K562 (cell line): ENCODE measurements around the gene MYEF2. TPM values are rescaled to one million over a fixed set of nuclear protein-coding genes. Genes with fewer than 3 reads are reported as not detected.

Experiments
- ATAC-seq: fragments of 200-7000 bp; cut with Tn5 transposase; 3 replicates; pipeline ENCODE4 v1.9.1; 2020; ENCODE audit warnings: moderate library complexity
- BruUV-seq: library from RNA; stranded (reverse); fragments of 400-500 nt; replicated peaks from 2 replicates; lab custom pipeline; 2021; lab: Mats Ljungman, UMichigan
- CTCF ChIA-PET: fragments of 300-600 bp; formaldehyde crosslinking; extraction: SDS; loops from one replicate; lab custom pipeline; 2021; ENCODE audit warnings: low intra/inter-chr PET ratio; lab: Yijun Ruan, JAX
- POLR2A ChIA-PET: fragments of 300-600, 350-650 bp; sonication (Branson Sonifier 250); formaldehyde crosslinking; extraction: SDS; loops from one replicate; lab custom pipeline; 2021; ENCODE audit warnings: antibody characterized with exemption, inconsistent platforms; lab: Yijun Ruan, JAX
- DNase-seq, 4 experiments: peaks; one replicate each; pipeline versions ENCODE4 v3.0.0 to v3.0.0-alpha.2; 2011 to 2018; ENCODE audit warnings: low spot score in 3 of 4, mixed read lengths in 3 of 4; ENCODE audit errors: extremely low read depth in 1 of 4
- FAIRE-seq: peaks from 2 replicates; lab custom pipeline; 2011; peaks lifted over from hg19 to GRCh38; lab: Jason Lieb, UNC
- H2AFZ ChIP-seq: 2 replicates; pipeline ENCODE4 v1.6.0; 2011; ENCODE audit warnings: low read depth, low read length, control low read depth, inconsistent platforms
- H3K27ac ChIP-seq: fragments of 200-600 bp; 3 replicates; pipeline ENCODE4 v1.8.0; 2011; ENCODE audit warnings: low read depth, mild to moderate bottlenecking, control low read depth, inconsistent platforms, low read length, moderate library complexity, mixed read lengths; ENCODE audit errors: extremely low read depth
- H3K27me3 ChIP-seq, 2 experiments: fragments of 300-600 bp in 1 of 2; 2 replicates in 1 of 2; 3 replicates in 1 of 2; pipeline versions ENCODE4 v1.6.0 to v1.8.0; 2011; ENCODE audit warnings: inconsistent platforms in 2 of 2, low read length in 2 of 2, mild to moderate bottlenecking in 1 of 2, mixed read lengths in 1 of 2, moderate library complexity in 1 of 2; ENCODE audit not compliant: control insufficient read depth in 2 of 2, insufficient read depth in 2 of 2
- H3K36me3 ChIP-seq: fragments of 300-600 bp; 3 replicates; pipeline ENCODE4 v1.8.0; 2011; ENCODE audit warnings: mild to moderate bottlenecking, low read length, inconsistent platforms; ENCODE audit not compliant: control insufficient read depth, insufficient read depth
- H3K4me1 ChIP-seq, 2 experiments: fragments of 200-600 bp in 1 of 2; replicated peaks in 1 of 2; 2 replicates in 1 of 2; 3 replicates in 1 of 2; pipeline versions ENCODE4 v1.5.1 to v1.8.0; 2011; ENCODE audit warnings: inconsistent platforms in 2 of 2, low read length in 2 of 2, mild to moderate bottlenecking in 1 of 2, mixed read lengths in 1 of 2, moderate library complexity in 1 of 2; ENCODE audit not compliant: control insufficient read depth in 2 of 2, insufficient read depth in 2 of 2
- H3K4me2 ChIP-seq: 2 replicates; pipeline ENCODE4 v1.6.1; 2011; ENCODE audit warnings: low read length, control low read depth, inconsistent platforms, mixed read lengths; ENCODE audit not compliant: insufficient read depth
- H3K4me3 ChIP-seq: fragments of 200-600 bp; sonication (generic), shearing (Covaris generic); 2 replicates; pipeline ENCODE4 v1.5.1; 2016; ENCODE audit warnings: control low read depth, inconsistent platforms
- H3K79me2 ChIP-seq: fragments of 200-600 bp; 3 replicates; pipeline ENCODE4 v1.8.0; 2011; ENCODE audit warnings: low read length, inconsistent platforms; ENCODE audit not compliant: control insufficient read depth, insufficient read depth
- H3K9ac ChIP-seq, 2 experiments: 2 replicates each; pipeline versions ENCODE4 v1.6.0 to v1.6.1; 2011; ENCODE audit warnings: low read depth in 2 of 2, low read length in 2 of 2, control low read depth in 1 of 2, inconsistent platforms in 1 of 2, mild to moderate bottlenecking in 1 of 2, mixed read lengths in 1 of 2; ENCODE audit not compliant: insufficient read depth in 1 of 2
- H3K9me1 ChIP-seq: one replicate; pipeline ENCODE4 v1.6.0; 2011; ENCODE audit warnings: inconsistent platforms, mild to moderate bottlenecking, low read length, moderate library complexity; ENCODE audit not compliant: control insufficient read depth, insufficient read depth
- H3K9me3 ChIP-seq: replicated peaks from 2 replicates; pipeline ENCODE4 v1.5.1; 2011; ENCODE audit warnings: low read depth, low read length, inconsistent platforms; ENCODE audit not compliant: control insufficient read depth, insufficient read depth
- H4K20me1 ChIP-seq: replicated peaks from 2 replicates; pipeline ENCODE4 v1.6.1; 2011; ENCODE audit warnings: low read length, inconsistent platforms, mixed read lengths; ENCODE audit not compliant: control insufficient read depth, insufficient read depth
- CAMTA2 ChIP-seq: fragments of 250-450 bp; sonication (Bioruptor Pico); conservative IDR thresholded peaks from 2 replicates; pipeline ENCODE4 v1.5.1; 2022
- DPF2 ChIP-seq: fragments of 450-650 bp; IDR thresholded peaks from 2 replicates; pipeline ENCODE4 v1.6.1; 2016
- MAFG ChIP-seq: fragments of 450-650 bp; conservative IDR thresholded peaks from 2 replicates; pipeline ENCODE4 v1.6.1; 2016; ENCODE audit warnings: missing genetic modification characterization, missing compliant biosample characterization
- MTF1 ChIP-seq: fragments of 250-450 bp; sonication (Bioruptor Pico); IDR thresholded peaks from 2 replicates; pipeline ENCODE4 v1.9.0; 2021; ENCODE audit warnings: moderate library complexity, mild to moderate bottlenecking, inconsistent platforms, borderline replicate concordance
- NFATC3 ChIP-seq: fragments of 450-650 bp; IDR thresholded peaks from 2 replicates; pipeline ENCODE4 v1.6.1; 2017; ENCODE audit warnings: mild to moderate bottlenecking
- RBM25 ChIP-seq: fragments of 200-400 bp; formaldehyde crosslinking; IDR thresholded peaks from 2 replicates; pipeline ENCODE4 v1.6.1; 2018; ENCODE audit warnings: low read length, low read depth, moderate library complexity; ENCODE audit not compliant: severe bottlenecking
- SAP30 ChIP-seq: fragments of 200-600 bp; sonication (generic); IDR thresholded peaks from 2 replicates; pipeline ENCODE4 v1.6.1; 2012; ENCODE audit warnings: borderline replicate concordance, low read depth, mild to moderate bottlenecking, moderate library complexity, low read length, control low read depth, inconsistent platforms; ENCODE audit not compliant: insufficient read depth, poor library complexity, severe bottlenecking
- STAG1 ChIP-seq: sonication (generic); formaldehyde crosslinking; IDR thresholded peaks from 2 replicates; pipeline ENCODE4 v1.5.0; 2020; ENCODE audit warnings: missing genetic modification reagents, borderline replicate concordance
- WGBS: fragments of 100-300 bp; shearing (Covaris generic); methylation state at CpG from one replicate; pipeline ENCODE4 v1.1.6; 2016; ENCODE audit warnings: low coverage, mixed read lengths; ENCODE audit not compliant: insufficient coverage; ENCODE audit errors: missing lambda C conversion rate; 5-methylcytosine and 5-hydroxymethylcytosine counted together
- in situ Hi-C: fragments of 300-500 bp; cut with MboI; formaldehyde crosslinking; loops from 4 replicates; pipeline ENCODE4 v1.15.0; 2018; ENCODE audit warnings: inconsistent platforms, mixed read lengths
- intact Hi-C: fragments of 100-400 bp; cut with micrococcal nuclease; formaldehyde crosslinking; loops from 2 replicates; pipeline ENCODE4 v1.14.2; 2022
- polyA plus RNA-seq, 8 experiments: library from polyadenylated mRNA; depleted of rRNA in 4 of 8; stranded (reverse) in 5 of 8; unstranded in 3 of 8; fragments of >200 nt; fragmentation: Nextera tagmentation in 2 of 8; fragmentation: Illumina TruSeq in 1 of 8; extraction: Ambion mirVana in 2 of 8; extraction: Trizol in 1 of 8; gene quantifications; 2 replicates each; pipeline versions ENCODE4 v1.2.1 to v1.2.3, GENCODE V29; 2011 to 2014; ENCODE audit warnings: inconsistent platforms in 1 of 8, missing spikeins in 1 of 8
- total RNA-seq, 7 experiments: library from RNA; depleted of rRNA in 6 of 7; stranded (reverse); fragments of >200 nt in 6 of 7; fragmentation: Illumina TruSeq in 2 of 7; extraction: Trizol in 2 of 7; gene quantifications; 2 replicates each; pipeline versions ENCODE4 v1.2.1 to v1.2.3, GENCODE V29; 2011 to 2021; ENCODE audit warnings: low replicate concordance in 1 of 7
- TF ChIP-seq, protein P1 (sequence below): fragments of 250-450 bp; sonication (Bioruptor Pico); IDR thresholded peaks from 2 replicates; pipeline ENCODE4 v1.5.0; 2021
- TF ChIP-seq, protein P2 (sequence below): sonication (generic); formaldehyde crosslinking; IDR thresholded peaks from 2 replicates; pipeline ENCODE4 v1.9.0; 2022; ENCODE audit warnings: mild to moderate bottlenecking, missing genetic modification reagents

Gene MYEF2
- total and polyA plus RNA-seq, 9 of the 15 experiments (the other 6 are each of a cell fraction or from before 2014, with no cell fraction given), result 0.03 to 0.82 (median 0.19) TPM

DNA sequence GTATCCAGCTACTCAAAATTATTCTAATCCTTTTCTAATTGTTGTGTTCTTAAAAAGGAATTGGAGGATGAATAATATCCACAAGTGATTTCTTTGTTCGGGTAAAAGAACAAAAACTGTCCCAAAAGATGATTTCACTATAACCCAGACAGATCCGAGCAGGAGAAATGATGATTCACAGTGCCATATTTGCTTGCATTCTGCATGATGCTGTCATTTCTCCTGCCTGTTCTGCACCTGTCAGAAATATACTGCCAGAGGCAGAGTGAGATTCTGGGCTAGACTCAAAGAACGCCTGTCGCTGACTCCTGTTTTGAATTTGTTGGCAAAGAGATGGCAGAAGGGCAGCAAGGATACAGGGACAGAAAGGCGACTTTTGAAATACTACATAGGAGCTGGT lies 92.0 kb downstream of the MYEF2 start:
- CTCF ChIA-PET, result no interaction called here
- FAIRE-seq, result no peak
- Histone ChIP-seq H3K27me3 (no peaks in the 10 kb centered on the region), H3K79me2 (no peaks in the 10 kb centered on the region), H4K20me1 (no peaks in the 10 kb centered on the region), H3K36me3 (no peaks in the 10 kb centered on the region), H3K9me1 (no peaks in the 10 kb centered on the region), H2AFZ (no peak overlapping the region), H3K4me2 (no peak overlapping the region), H3K9ac (no peak overlapping the region), H3K9me3 (no peaks in the 10 kb centered on the region), H3K4me3 (no peak overlapping the region), H3K27ac (no peak overlapping the region), H3K4me1 (no peaks in the 10 kb centered on the region)
- no peak for DNase-seq
- POLR2A ChIA-PET, result interaction anchor here (0.6 kb wide), 1 partner anchor 908 kb away, joined by 3 read pairs; no protein-coding TSS in a partner anchor
- no peak for ATAC-seq
- BruUV-seq, result no TSS peak
- 2% methylated on average over 5 of the region's 5 CpGs for WGBS
- in situ Hi-C loops (no loop called here), intact Hi-C loops (no loop called here)
- TF ChIP-seq NFATC3 (no peak), SAP30 (no peak), STAG1 (no peak), MAFG (tag) (no peak), CAMTA2 (no peak), MTF1 (CRISPR knock-in tag) (no peak), RBM25 (no peak), DPF2 (no peak)
- TF ChIP-seq, protein P1, sequence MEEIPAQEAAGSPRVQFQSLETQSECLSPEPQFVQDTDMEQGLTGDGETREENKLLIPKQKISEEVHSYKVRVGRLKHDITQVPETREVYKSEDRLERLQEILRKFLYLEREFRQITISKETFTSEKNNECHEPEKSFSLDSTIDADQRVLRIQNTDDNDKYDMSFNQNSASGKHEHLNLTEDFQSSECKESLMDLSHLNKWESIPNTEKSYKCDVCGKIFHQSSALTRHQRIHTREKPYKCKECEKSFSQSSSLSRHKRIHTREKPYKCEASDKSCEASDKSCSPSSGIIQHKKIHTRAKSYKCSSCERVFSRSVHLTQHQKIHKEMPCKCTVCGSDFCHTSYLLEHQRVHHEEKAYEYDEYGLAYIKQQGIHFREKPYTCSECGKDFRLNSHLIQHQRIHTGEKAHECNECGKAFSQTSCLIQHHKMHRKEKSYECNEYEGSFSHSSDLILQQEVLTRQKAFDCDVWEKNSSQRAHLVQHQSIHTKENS (CRISPR knock-in tag), result no peak
- TF ChIP-seq, protein P2, sequence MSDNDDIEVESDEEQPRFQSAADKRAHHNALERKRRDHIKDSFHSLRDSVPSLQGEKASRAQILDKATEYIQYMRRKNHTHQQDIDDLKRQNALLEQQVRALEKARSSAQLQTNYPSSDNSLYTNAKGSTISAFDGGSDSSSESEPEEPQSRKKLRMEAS (CRISPR knock-in tag), result no peak
